HepG2 (cell line): ENCODE measurements around the gene CLIC3. TPM values are rescaled to one million over a fixed set of nuclear protein-coding genes. Genes with fewer than 3 reads are reported as not detected.

ENCODE experiments used
- ATM ChIP-seq: fragments of 450-650 bp; IDR thresholded peaks from 2 replicates; pipeline ENCODE4 v1.7.1; 2017; ENCODE audit warnings: mild to moderate bottlenecking, borderline replicate concordance
- CAMTA2 ChIP-seq: sonication (generic); formaldehyde crosslinking; IDR thresholded peaks from 2 replicates; pipeline ENCODE4 v1.4.0; 2020; ENCODE audit warnings: mild to moderate bottlenecking, missing genetic modification reagents, borderline replicate concordance
- HIVEP1 ChIP-seq: sonication (generic); formaldehyde crosslinking; IDR thresholded peaks from 2 replicates; pipeline ENCODE4 v1.4.0; 2020; ENCODE audit warnings: mild to moderate bottlenecking, missing genetic modification reagents
- LCORL ChIP-seq, 2 experiments: fragments of 450-650 bp in 1 of 2; sonication (generic) in 1 of 2; formaldehyde crosslinking in 1 of 2; IDR thresholded peaks; 2 replicates each; pipeline versions ENCODE4 v1.5.0 to v1.6.1; 2017 to 2020; ENCODE audit warnings: antibody characterized with exemption in 1 of 2, missing genetic modification reagents in 1 of 2
- MAF1 ChIP-seq: sonication (generic); formaldehyde crosslinking; IDR thresholded peaks from 2 replicates; pipeline ENCODE4 v1.5.0; 2020; ENCODE audit warnings: missing genetic modification reagents, borderline replicate concordance
- NR1H2 ChIP-seq: sonication (generic); formaldehyde crosslinking; IDR thresholded peaks from 2 replicates; pipeline ENCODE4 v1.8.1; 2022; ENCODE audit warnings: low read depth, missing genetic modification reagents, borderline replicate concordance
- PAX8 ChIP-seq: sonication (generic); formaldehyde crosslinking; IDR thresholded peaks from 2 replicates; pipeline ENCODE4 v1.8.0; 2022; ENCODE audit warnings: mild to moderate bottlenecking, missing genetic modification reagents, borderline replicate concordance
- POLR2A ChIP-seq, 2 experiments: IDR thresholded peaks; 2 replicates each; pipeline ENCODE4 v1.6.1; 2011; ENCODE audit warnings: low read depth in 2 of 2, low read length in 2 of 2, mild to moderate bottlenecking in 1 of 2, moderate library complexity in 1 of 2; ENCODE audit not compliant: insufficient read depth in 1 of 2
- SIX1 ChIP-seq: sonication (generic); formaldehyde crosslinking; IDR thresholded peaks from 2 replicates; pipeline ENCODE4 v1.4.0; 2020; ENCODE audit warnings: missing genetic modification reagents, borderline replicate concordance
- TBL1XR1 ChIP-seq: fragments of 150-350 bp; IDR thresholded peaks from 2 replicates; pipeline ENCODE4 v1.6.1; 2014; ENCODE audit warnings: borderline replicate concordance, low read length; ENCODE audit not compliant: partially characterized antibody
- TIGD3 ChIP-seq: sonication (generic); formaldehyde crosslinking; IDR thresholded peaks from 2 replicates; pipeline ENCODE4 v1.5.1; 2020; ENCODE audit warnings: mild to moderate bottlenecking, missing genetic modification reagents, borderline replicate concordance
- ZMYM4 ChIP-seq: sonication (generic); formaldehyde crosslinking; IDR thresholded peaks from 2 replicates; pipeline ENCODE4 v1.8.1; 2023; ENCODE audit warnings: mild to moderate bottlenecking, missing genetic modification reagents
- ZNF414 ChIP-seq: sonication (generic); formaldehyde crosslinking; IDR thresholded peaks from 2 replicates; pipeline ENCODE4 v1.5.0; 2020; ENCODE audit warnings: missing genetic modification reagents
- ZNF619 ChIP-seq: sonication (generic); formaldehyde crosslinking; IDR thresholded peaks from 2 replicates; pipeline ENCODE4 v1.4.0; 2020; ENCODE audit warnings: mild to moderate bottlenecking, missing genetic modification reagents
- ZNF713 ChIP-seq: sonication (generic); formaldehyde crosslinking; IDR thresholded peaks from 2 replicates; pipeline ENCODE4 v1.4.0; 2020; ENCODE audit warnings: mild to moderate bottlenecking, missing genetic modification reagents
- ZNF772 ChIP-seq: sonication (generic); formaldehyde crosslinking; IDR thresholded peaks from 2 replicates; pipeline ENCODE4 v1.5.0; 2020; ENCODE audit warnings: mild to moderate bottlenecking, missing genetic modification reagents
- polyA plus RNA-seq, 8 experiments: library from polyadenylated mRNA; depleted of rRNA in 3 of 8; stranded (reverse) in 7 of 8; unstranded in 1 of 8; fragments of >200 nt; fragmentation: Illumina TruSeq in 4 of 8; extraction: Trizol in 4 of 8; gene quantifications; 2 replicates each; pipeline versions ENCODE4 v1.2.1 to v1.2.3, GENCODE V29; 2011 to 2016; ENCODE audit warnings: low read depth in 4 of 8, missing spikeins in 1 of 8, mixed read lengths in 1 of 8; ENCODE audit not compliant: insufficient read depth in 1 of 8
- total RNA-seq, 5 experiments: library from RNA; depleted of rRNA; stranded (reverse); fragments of >200 nt; fragmentation: Illumina TruSeq; extraction: Trizol; gene quantifications; 2 replicates each; pipeline ENCODE4 v1.2.3, GENCODE V29; 2016; ENCODE audit warnings: low read depth in 1 of 5
- TF ChIP-seq, protein P1 (sequence below): sonication (generic); formaldehyde crosslinking; IDR thresholded peaks from 2 replicates; pipeline ENCODE4; 2020; ENCODE audit warnings: missing genetic modification reagents, mild to moderate bottlenecking, borderline replicate concordance
- TF ChIP-seq, protein P2 (sequence below): sonication (generic); formaldehyde crosslinking; IDR thresholded peaks from 2 replicates; pipeline ENCODE4 v1.5.1; 2020; ENCODE audit warnings: missing genetic modification reagents, mild to moderate bottlenecking, borderline replicate concordance
- TF ChIP-seq, protein P3 (sequence below): sonication (generic); formaldehyde crosslinking; IDR thresholded peaks from 2 replicates; pipeline ENCODE4 v1.4.0; 2020; ENCODE audit warnings: mild to moderate bottlenecking, missing genetic modification reagents

The CLIC3 gene
- total and polyA plus RNA-seq, 2 of the 13 experiments (the other 11 are each of a cell fraction or from before 2014, with no cell fraction given): 0.51 to 1.5 TPM

DNA sequence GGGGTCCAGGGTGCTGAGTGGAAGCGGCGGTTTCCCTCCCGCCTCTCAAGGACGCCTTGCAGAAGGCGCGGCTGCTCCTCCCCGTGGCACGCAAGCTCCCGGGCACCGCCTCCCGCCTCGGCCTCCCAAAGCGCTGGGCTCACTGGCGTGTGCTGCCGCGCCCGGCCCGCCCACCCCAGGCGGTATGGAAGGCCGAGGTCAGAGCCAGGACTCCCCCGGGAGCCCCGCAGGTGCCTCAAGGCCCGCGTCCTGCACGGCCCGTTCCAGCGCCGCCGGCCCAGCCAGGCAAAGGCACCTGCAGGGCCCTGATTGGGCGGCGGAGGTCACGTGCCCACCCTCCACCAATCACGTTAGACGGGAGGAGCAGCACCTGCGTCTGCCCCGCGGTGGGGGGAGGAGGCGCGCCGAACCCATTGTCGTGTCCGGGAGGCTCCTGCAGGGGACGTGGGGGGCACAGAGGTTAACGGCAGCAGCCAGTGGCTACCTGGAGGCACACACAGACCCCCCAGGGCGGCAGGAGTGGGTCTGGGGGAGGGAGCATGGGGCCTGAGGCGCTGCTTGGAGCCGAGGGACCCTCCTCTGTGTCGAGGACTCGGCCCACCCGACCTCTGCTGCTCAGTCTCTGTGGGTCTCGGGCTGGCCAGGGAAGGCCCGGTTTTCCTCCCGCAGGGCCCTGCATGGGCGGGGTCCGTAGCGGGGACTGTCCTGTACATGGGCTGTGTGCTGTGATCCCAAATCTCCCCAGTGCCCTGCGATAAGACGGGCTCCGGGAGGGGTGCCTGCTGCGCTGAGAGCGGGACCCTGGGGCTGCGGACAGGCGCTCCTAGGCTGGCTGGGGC, 46.3 kb downstream of the CLIC3 start (continued):
- no peak for TF ChIP-seq ATM
- TF ChIP-seq TBL1XR1: no peak
- TF ChIP-seq, protein P1, sequence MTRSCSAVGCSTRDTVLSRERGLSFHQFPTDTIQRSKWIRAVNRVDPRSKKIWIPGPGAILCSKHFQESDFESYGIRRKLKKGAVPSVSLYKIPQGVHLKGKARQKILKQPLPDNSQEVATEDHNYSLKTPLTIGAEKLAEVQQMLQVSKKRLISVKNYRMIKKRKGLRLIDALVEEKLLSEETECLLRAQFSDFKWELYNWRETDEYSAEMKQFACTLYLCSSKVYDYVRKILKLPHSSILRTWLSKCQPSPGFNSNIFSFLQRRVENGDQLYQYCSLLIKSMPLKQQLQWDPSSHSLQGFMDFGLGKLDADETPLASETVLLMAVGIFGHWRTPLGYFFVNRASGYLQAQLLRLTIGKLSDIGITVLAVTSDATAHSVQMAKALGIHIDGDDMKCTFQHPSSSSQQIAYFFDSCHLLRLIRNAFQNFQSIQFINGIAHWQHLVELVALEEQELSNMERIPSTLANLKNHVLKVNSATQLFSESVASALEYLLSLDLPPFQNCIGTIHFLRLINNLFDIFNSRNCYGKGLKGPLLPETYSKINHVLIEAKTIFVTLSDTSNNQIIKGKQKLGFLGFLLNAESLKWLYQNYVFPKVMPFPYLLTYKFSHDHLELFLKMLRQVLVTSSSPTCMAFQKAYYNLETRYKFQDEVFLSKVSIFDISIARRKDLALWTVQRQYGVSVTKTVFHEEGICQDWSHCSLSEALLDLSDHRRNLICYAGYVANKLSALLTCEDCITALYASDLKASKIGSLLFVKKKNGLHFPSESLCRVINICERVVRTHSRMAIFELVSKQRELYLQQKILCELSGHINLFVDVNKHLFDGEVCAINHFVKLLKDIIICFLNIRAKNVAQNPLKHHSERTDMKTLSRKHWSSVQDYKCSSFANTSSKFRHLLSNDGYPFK (CRISPR knock-in tag): peak; percentile 73
- peak in 1 of 2 experiments; percentile 42; a peak in 1 of 4 replicates for TF ChIP-seq POLR2A (IDR thresholded peaks at IDR 0.05; ENCODE audit: insufficient read depth in 1 of 2, low read depth in 2 of 2, low read length in 2 of 2)
- TF ChIP-seq ZNF619 (CRISPR knock-in tag): no peak
- TF ChIP-seq MAF1 (CRISPR knock-in tag): 0 out of 2 replicates have a peak, but pooled peaks have one; percentile 40
- no peak for TF ChIP-seq ZNF772 (CRISPR knock-in tag)
- TF ChIP-seq, protein P2, sequence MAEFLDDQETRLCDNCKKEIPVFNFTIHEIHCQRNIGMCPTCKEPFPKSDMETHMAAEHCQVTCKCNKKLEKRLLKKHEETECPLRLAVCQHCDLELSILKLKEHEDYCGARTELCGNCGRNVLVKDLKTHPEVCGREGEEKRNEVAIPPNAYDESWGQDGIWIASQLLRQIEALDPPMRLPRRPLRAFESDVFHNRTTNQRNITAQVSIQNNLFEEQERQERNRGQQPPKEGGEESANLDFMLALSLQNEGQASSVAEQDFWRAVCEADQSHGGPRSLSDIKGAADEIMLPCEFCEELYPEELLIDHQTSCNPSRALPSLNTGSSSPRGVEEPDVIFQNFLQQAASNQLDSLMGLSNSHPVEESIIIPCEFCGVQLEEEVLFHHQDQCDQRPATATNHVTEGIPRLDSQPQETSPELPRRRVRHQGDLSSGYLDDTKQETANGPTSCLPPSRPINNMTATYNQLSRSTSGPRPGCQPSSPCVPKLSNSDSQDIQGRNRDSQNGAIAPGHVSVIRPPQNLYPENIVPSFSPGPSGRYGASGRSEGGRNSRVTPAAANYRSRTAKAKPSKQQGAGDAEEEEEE (CRISPR knock-in tag): 0 out of 2 replicates have a peak, but pooled peaks have one; percentile 73
- TF ChIP-seq LCORL (IDR thresholded peaks at IDR 0.05): no peak
- TF ChIP-seq LCORL (CRISPR knock-in tag; IDR thresholded peaks at IDR 0.05): peak; percentile 93
- 0 out of 2 replicates have a peak, but pooled peaks have one; percentile 20 for TF ChIP-seq PAX8
- no peak for TF ChIP-seq SIX1 (CRISPR knock-in tag)
- TF ChIP-seq ZNF713 (CRISPR knock-in tag): no peak
- TF ChIP-seq, protein P3, sequence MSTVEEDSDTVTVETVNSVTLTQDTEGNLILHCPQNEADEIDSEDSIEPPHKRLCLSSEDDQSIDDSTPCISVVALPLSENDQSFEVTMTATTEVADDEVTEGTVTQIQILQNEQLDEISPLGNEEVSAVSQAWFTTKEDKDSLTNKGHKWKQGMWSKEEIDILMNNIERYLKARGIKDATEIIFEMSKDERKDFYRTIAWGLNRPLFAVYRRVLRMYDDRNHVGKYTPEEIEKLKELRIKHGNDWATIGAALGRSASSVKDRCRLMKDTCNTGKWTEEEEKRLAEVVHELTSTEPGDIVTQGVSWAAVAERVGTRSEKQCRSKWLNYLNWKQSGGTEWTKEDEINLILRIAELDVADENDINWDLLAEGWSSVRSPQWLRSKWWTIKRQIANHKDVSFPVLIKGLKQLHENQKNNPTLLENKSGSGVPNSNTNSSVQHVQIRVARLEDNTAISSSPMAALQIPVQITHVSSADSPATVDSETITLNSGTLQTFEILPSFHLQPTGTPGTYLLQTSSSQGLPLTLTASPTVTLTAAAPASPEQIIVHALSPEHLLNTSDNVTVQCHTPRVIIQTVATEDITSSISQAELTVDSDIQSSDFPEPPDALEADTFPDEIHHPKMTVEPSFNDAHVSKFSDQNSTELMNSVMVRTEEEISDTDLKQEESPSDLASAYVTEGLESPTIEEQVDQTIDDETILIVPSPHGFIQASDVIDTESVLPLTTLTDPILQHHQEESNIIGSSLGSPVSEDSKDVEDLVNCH (CRISPR knock-in tag): no peak
- peak; percentile 66 for TF ChIP-seq HIVEP1 (CRISPR knock-in tag)
- TF ChIP-seq TIGD3: no peak
- TF ChIP-seq ZNF414 (CRISPR knock-in tag): peak; percentile 67; the same call in 1 of the 2 replicates
- TF ChIP-seq NR1H2 (CRISPR knock-in tag): no peak
- peak; percentile 68 for TF ChIP-seq ZMYM4 (CRISPR knock-in tag)
- TF ChIP-seq CAMTA2 (CRISPR knock-in tag): peak; percentile 87; the same call in 1 of the 2 replicates
